ENCODE measurements around the gene INPP5D. TPM values are rescaled to one million over a fixed set of nuclear protein-coding genes. Genes with fewer than 3 reads are reported as not detected.

Gene INPP5D
- total and polyA plus RNA-seq, 2 donors (not counting 1 experiment from before 2014, with no cell fraction given), result 0.01 to 0.33 TPM

DNA sequence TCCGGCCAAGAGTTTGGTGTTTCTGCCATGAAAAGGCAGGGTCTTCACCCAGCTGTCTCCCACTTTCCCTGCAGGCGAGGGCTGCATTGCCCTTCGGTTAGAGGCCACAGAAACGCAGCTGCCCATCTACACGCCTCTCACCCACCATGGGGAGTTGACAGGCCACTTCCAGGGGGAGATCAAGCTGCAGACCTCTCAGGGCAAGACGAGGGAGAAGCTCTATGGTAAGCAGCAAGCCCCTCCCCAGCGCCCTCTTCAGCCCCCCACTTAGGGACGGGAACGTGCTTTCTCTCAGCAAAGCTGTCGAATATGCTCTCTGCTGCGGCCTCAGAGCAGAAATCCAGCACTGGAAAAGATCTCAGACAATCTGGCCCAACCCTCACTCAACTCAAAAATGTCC lies 133.6 kb downstream of the INPP5D start:
- H3K4me3 ChIP-seq (replicated peaks in 1 of 4; ENCODE audit: control extremely low read depth in 1 of 4, insufficient read depth in 1 of 4, low read depth in 3 of 4, low read length in 4 of 4), result no peak overlapping the region
- H3K27me3 ChIP-seq (ENCODE audit: control insufficient read depth, insufficient read depth, low read length), result peaks cover 5% of the 10 kb centered on the region
- H3K36me3 ChIP-seq (ENCODE audit: control insufficient read depth, insufficient read depth, low read length), result no peaks in the 10 kb centered on the region
- no peak overlapping the region for H2AFZ ChIP-seq (ENCODE audit: low read length)
- no peaks in the 10 kb centered on the region for H3K9me3 ChIP-seq (ENCODE audit: control insufficient read depth, insufficient read depth, low read depth, low read length)
- no peak overlapping the region for H3K4me2 ChIP-seq (ENCODE audit: extremely low read depth, insufficient read depth, low read length)
- no peak overlapping the region for H3K9ac ChIP-seq (ENCODE audit: insufficient read depth, low read length)
- TF ChIP-seq EZH2 (IDR thresholded peaks at IDR 0.05; ENCODE audit: low read length, missing control alignments), result no peak
- TF ChIP-seq, protein P1, sequence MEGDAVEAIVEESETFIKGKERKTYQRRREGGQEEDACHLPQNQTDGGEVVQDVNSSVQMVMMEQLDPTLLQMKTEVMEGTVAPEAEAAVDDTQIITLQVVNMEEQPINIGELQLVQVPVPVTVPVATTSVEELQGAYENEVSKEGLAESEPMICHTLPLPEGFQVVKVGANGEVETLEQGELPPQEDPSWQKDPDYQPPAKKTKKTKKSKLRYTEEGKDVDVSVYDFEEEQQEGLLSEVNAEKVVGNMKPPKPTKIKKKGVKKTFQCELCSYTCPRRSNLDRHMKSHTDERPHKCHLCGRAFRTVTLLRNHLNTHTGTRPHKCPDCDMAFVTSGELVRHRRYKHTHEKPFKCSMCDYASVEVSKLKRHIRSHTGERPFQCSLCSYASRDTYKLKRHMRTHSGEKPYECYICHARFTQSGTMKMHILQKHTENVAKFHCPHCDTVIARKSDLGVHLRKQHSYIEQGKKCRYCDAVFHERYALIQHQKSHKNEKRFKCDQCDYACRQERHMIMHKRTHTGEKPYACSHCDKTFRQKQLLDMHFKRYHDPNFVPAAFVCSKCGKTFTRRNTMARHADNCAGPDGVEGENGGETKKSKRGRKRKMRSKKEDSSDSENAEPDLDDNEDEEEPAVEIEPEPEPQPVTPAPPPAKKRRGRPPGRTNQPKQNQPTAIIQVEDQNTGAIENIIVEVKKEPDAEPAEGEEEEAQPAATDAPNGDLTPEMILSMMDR (conservative IDR thresholded peaks at IDR 0.05 in 1 of 2, IDR thresholded peaks at IDR 0.05 in 1 of 2; ENCODE audit: low read depth in 1 of 2, low read length in 2 of 2), result no peak
- no peaks in the 10 kb centered on the region for H3K79me2 ChIP-seq (ENCODE audit: control insufficient read depth, insufficient read depth, low read length)
- H3K4me1 ChIP-seq (ENCODE audit: control insufficient read depth, extremely low read depth, insufficient read depth, low read length), result no peaks in the 10 kb centered on the region
- no peak for DNase-seq (ENCODE audit: low read depth in 2 of 2)
- no peak overlapping the region for H3K27ac ChIP-seq (ENCODE audit: insufficient read depth, low read length)
- H4K20me1 ChIP-seq (ENCODE audit: control insufficient read depth, extremely low read depth, insufficient read depth, low read length), result no peaks in the 10 kb centered on the region

GRCh38 chr2:233195027-233195426 lies 134.9 kb downstream of the INPP5D start:
- Histone ChIP-seq H4K20me1 (ENCODE audit: control insufficient read depth, extremely low read depth, insufficient read depth, low read length) (no peaks in the 10 kb centered on the region), H3K27ac (ENCODE audit: insufficient read depth, low read length) (no peak overlapping the region), H3K4me3 (replicated peaks in 1 of 4; ENCODE audit: control extremely low read depth in 1 of 4, insufficient read depth in 1 of 4, low read depth in 3 of 4, low read length in 4 of 4) (no peak overlapping the region), H3K9ac (ENCODE audit: insufficient read depth, low read length) (no peak overlapping the region), H3K36me3 (ENCODE audit: control insufficient read depth, insufficient read depth, low read length) (no peaks in the 10 kb centered on the region), H3K4me1 (ENCODE audit: control insufficient read depth, extremely low read depth, insufficient read depth, low read length) (no peaks in the 10 kb centered on the region), H3K4me2 (ENCODE audit: extremely low read depth, insufficient read depth, low read length) (no peak overlapping the region), H2AFZ (ENCODE audit: low read length) (no peak overlapping the region), H3K79me2 (ENCODE audit: control insufficient read depth, insufficient read depth, low read length) (no peaks in the 10 kb centered on the region), H3K27me3 (ENCODE audit: control insufficient read depth, insufficient read depth, low read length) (peaks cover 5% of the 10 kb centered on the region), H3K9me3 (ENCODE audit: control insufficient read depth, insufficient read depth, low read depth, low read length) (no peaks in the 10 kb centered on the region)
- no peak for DNase-seq (ENCODE audit: low read depth in 2 of 2)
- no peak for TF ChIP-seq EZH2 (IDR thresholded peaks at IDR 0.05; ENCODE audit: low read length, missing control alignments)
- TF ChIP-seq, protein P1 (conservative IDR thresholded peaks at IDR 0.05 in 1 of 2, IDR thresholded peaks at IDR 0.05 in 1 of 2; ENCODE audit: low read depth in 1 of 2, low read length in 2 of 2), result no peak

DNA sequence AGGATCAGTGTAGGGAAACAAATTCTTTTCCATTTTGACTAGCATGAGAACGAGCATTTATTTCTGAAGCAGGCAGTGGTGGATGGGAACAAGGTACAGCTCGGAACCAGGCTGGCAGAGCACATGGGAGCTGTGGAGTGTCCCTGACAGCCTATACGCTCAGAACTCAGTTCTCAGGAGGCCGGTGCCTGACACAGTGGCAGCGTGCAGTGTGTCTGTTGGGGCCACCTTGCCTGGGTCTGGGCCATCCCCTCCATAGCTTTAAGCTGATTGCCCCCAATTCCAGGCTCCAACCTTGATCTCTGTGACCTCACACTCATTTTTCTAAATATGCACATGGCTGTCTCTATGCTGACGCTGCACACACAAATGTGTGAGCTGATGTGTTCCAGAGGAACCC lies 136.9 kb downstream of the INPP5D start:
- Histone ChIP-seq H3K9ac (ENCODE audit: insufficient read depth, low read length) (no peak overlapping the region), H3K4me2 (ENCODE audit: extremely low read depth, insufficient read depth, low read length) (no peak overlapping the region), H3K27me3 (ENCODE audit: control insufficient read depth, insufficient read depth, low read length) (peaks cover 5% of the 10 kb centered on the region), H4K20me1 (ENCODE audit: control insufficient read depth, extremely low read depth, insufficient read depth, low read length) (no peaks in the 10 kb centered on the region), H3K9me3 (ENCODE audit: control insufficient read depth, insufficient read depth, low read depth, low read length) (no peaks in the 10 kb centered on the region), H3K4me3 (replicated peaks in 1 of 4; ENCODE audit: control extremely low read depth in 1 of 4, insufficient read depth in 1 of 4, low read depth in 3 of 4, low read length in 4 of 4) (no peak overlapping the region), H3K27ac (ENCODE audit: insufficient read depth, low read length) (no peak overlapping the region), H3K79me2 (ENCODE audit: control insufficient read depth, insufficient read depth, low read length) (no peaks in the 10 kb centered on the region), H3K4me1 (ENCODE audit: control insufficient read depth, extremely low read depth, insufficient read depth, low read length) (no peaks in the 10 kb centered on the region), H3K36me3 (ENCODE audit: control insufficient read depth, insufficient read depth, low read length) (no peaks in the 10 kb centered on the region), H2AFZ (ENCODE audit: low read length) (no peak overlapping the region)
- no peak for DNase-seq (ENCODE audit: low read depth in 2 of 2)
- TF ChIP-seq, protein P1 (conservative IDR thresholded peaks at IDR 0.05 in 1 of 2, IDR thresholded peaks at IDR 0.05 in 1 of 2; ENCODE audit: low read depth in 1 of 2, low read length in 2 of 2), result no peak
- no peak for TF ChIP-seq EZH2 (IDR thresholded peaks at IDR 0.05; ENCODE audit: low read length, missing control alignments)

Measured in fibroblast of lung (primary cell).